Measurements from ENCODE around the gene DENND4B.

- no peak for TF ChIP-seq CTCF (IDR thresholded peaks at IDR 0.05; ENCODE audit: insufficient read depth, low read length, poor library complexity, severe bottlenecking)
- no peak for TF ChIP-seq EZH2phosphoT487 (conservative IDR thresholded peaks at IDR 0.05; ENCODE audit: low read length)
Measured at GRCh38 chr1:153903841-153904455, 42.6 kb downstream of the DENND4B start.

Measured in SU-DHL-6 (cell line).